ENCODE data around the gene PFDN1. TPM values are rescaled to one million over a fixed set of nuclear protein-coding genes. Genes with fewer than 3 reads are reported as not detected.

The PFDN1 gene
- total RNA-seq, 1 experiment from 2014 or later, result 71.9 TPM

Other genes starting within 250 kb of the PFDN1 start
- 16.2 and 16.7 TPM in 2 replicates for gene PURA, start 189.0 kb downstream of the PFDN1 start, total RNA-seq (2022)
- gene IGIP, start 177.2 kb downstream of the PFDN1 start, total RNA-seq (2022), result 5.9 and 6.2 TPM in 2 replicates
- gene CYSTM1, start 127.9 kb downstream of the PFDN1 start, total RNA-seq (2022), result 198 and 259 TPM in 2 replicates
- gene HBEGF, start 43.5 kb upstream of the PFDN1 start, total RNA-seq (2022), result 6.4 and 7.2 TPM in 2 replicates
- 0.24 TPM in 1 of 2 replicates, not detected in the other for gene SLC4A9, start 57.1 kb upstream of the PFDN1 start, total RNA-seq (2022)
- 160 and 167 TPM in 2 replicates for gene ANKHD1, start 98.7 kb upstream of the PFDN1 start, total RNA-seq (2022)
- 14.1 and 18.8 TPM in 2 replicates for gene EIF4EBP3, start 244.6 kb upstream of the PFDN1 start, total RNA-seq (2022)

All from Calu3 (cell line).